Testis (tissue), 2 donors: Measurements from ENCODE around the gene JUP.

Experiments used
- POLR2A ChIP-seq: fragments of 450-650 bp; IDR thresholded peaks from one replicate; pipeline ENCODE4 v1.6.1; 2017; ENCODE audit warnings: antibody characterized with exemption, mild to moderate bottlenecking, moderate library complexity
- TF ChIP-seq, protein P1 (sequence below), 3 experiments: fragments of 450-650 bp in 2 of 3; fragments of 200-600 bp in 1 of 3; sonication (generic) in 1 of 3; IDR thresholded peaks; one replicate each; pipeline ENCODE4 v1.5.1; 2016 to 2019; ENCODE audit warnings: antibody characterized with exemption in 3 of 3, mild to moderate bottlenecking in 2 of 3, moderate library complexity in 1 of 3

- TF ChIP-seq, protein P1, sequence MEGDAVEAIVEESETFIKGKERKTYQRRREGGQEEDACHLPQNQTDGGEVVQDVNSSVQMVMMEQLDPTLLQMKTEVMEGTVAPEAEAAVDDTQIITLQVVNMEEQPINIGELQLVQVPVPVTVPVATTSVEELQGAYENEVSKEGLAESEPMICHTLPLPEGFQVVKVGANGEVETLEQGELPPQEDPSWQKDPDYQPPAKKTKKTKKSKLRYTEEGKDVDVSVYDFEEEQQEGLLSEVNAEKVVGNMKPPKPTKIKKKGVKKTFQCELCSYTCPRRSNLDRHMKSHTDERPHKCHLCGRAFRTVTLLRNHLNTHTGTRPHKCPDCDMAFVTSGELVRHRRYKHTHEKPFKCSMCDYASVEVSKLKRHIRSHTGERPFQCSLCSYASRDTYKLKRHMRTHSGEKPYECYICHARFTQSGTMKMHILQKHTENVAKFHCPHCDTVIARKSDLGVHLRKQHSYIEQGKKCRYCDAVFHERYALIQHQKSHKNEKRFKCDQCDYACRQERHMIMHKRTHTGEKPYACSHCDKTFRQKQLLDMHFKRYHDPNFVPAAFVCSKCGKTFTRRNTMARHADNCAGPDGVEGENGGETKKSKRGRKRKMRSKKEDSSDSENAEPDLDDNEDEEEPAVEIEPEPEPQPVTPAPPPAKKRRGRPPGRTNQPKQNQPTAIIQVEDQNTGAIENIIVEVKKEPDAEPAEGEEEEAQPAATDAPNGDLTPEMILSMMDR (IDR thresholded peaks at IDR 0.05) = no peak
- TF ChIP-seq POLR2A = no peak
Observed at GRCh38 chr17:41800601-41801373, 14.3 kb upstream of the JUP start.
